Loucy (cell line): Measurements from ENCODE around the gene PASD1.

Experiments
- CTCF ChIP-seq: fragments of 200-600 bp; sonication (generic); conservative IDR thresholded peaks from 2 replicates; pipeline ENCODE4 v1.5.1; 2014; ENCODE audit warnings: mild to moderate bottlenecking, antibody characterized with exemption, low read length
- EZH2phosphoT487 ChIP-seq: fragments of 200-600 bp; IDR thresholded peaks from 2 replicates; pipeline ENCODE4 v1.6.1; 2018; ENCODE audit warnings: antibody characterized with exemption, mild to moderate bottlenecking, moderate library complexity, borderline replicate concordance

DNA sequence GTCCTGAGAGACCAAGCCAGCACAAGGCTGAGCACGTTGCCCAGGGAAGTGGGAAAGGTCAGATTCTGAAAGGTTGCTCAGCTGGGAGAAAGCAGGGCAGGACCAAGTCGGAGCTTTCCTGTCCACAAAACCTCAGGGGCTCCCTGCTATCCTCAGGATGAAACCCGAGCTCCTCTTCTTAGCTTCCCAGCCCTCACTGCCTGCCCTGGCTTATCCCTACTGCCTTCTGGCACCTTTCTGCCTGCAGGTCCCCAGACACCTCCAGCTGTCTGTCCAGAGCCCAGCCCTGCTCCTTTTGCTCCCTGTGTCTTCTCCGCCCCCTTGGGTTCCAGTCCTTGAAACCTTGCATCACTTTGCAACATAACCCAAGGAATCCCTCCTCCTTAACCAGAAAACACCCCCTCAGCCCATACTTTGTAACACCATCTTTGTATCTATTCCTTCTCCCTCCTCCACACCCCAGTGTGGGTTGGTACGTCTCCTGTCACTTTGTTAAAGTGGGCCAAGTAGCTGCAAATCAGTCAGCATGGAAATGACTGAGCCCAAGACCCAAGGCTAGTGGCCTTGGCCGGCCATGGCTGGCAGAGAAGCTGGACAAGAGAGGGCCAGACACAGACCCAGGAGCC is 111.8 kb downstream of the PASD1 start:
- TF ChIP-seq CTCF (no peak), EZH2phosphoT487 (no peak)
